Upper lobe of right lung (tissue), 1 donor: ENCODE data around the gene HPDL. TPM values are rescaled to one million over a fixed set of nuclear protein-coding genes. Genes with fewer than 3 reads are reported as not detected.
"Not testable (repeated sequence)": the region's sequence is repeated elsewhere in the genome, so short reads cannot be mapped to it uniquely, and the experiment has no call there.

Experiments used
- ATAC-seq: fragments of 200-7000 bp; cut with Tn5 transposase; one replicate; pipeline ENCODE4 v1.9.1; 2020; ENCODE audit warnings: mild to moderate bottlenecking, moderate library complexity
- DNase-seq: peaks from one replicate; pipeline ENCODE4 v3.0.0-alpha.2; 2020
- H3K27ac ChIP-seq: fragments of 200-600 bp; one replicate; pipeline ENCODE4 v1.8.0; 2022
- H3K27me3 ChIP-seq: fragments of 200-600 bp; one replicate; pipeline ENCODE4 v1.8.0; 2022; ENCODE audit warnings: mild to moderate bottlenecking
- H3K36me3 ChIP-seq: fragments of 200-600 bp; one replicate; pipeline ENCODE4 v1.8.0; 2022
- H3K4me1 ChIP-seq: fragments of 200-600 bp; one replicate; pipeline ENCODE4 v1.8.0; 2022
- H3K4me3 ChIP-seq: fragments of 200-600 bp; one replicate; pipeline ENCODE4 v1.8.0; 2022; ENCODE audit warnings: mild to moderate bottlenecking
- H3K9me3 ChIP-seq: fragments of 200-600 bp; one replicate; pipeline ENCODE4 v1.8.0; 2022
- CTCF ChIP-seq: fragments of 200-600 bp; IDR thresholded peaks from one replicate; pipeline ENCODE4 v1.8.0; 2022; ENCODE audit warnings: antibody characterized with exemption
- intact Hi-C: fragments of 100-400 bp; cut with DNase I; formaldehyde crosslinking; loops from one replicate; pipeline ENCODE4 v1.11.0; 2022
- long read RNA-seq: library from polyadenylated mRNA; unstranded; transcript quantifications from one replicate; pipeline ENCODE4 v2.0.0, GENCODE V29; 2021
- total RNA-seq: library from RNA; stranded (reverse); fragmentation: NEBNext Ultra II Directional; extraction: Animal tissue kit (Norgen Biotek cat#: 25700); gene quantifications from one replicate; pipeline ENCODE4 v1.2.1, GENCODE V29; 2021
- donor health status: DM: no; HTN: yes; CAD: no; lungs with severe emphysema.

The HPDL gene
- not detected for total RNA-seq
- long read RNA-seq, result 0 reads

DNA sequence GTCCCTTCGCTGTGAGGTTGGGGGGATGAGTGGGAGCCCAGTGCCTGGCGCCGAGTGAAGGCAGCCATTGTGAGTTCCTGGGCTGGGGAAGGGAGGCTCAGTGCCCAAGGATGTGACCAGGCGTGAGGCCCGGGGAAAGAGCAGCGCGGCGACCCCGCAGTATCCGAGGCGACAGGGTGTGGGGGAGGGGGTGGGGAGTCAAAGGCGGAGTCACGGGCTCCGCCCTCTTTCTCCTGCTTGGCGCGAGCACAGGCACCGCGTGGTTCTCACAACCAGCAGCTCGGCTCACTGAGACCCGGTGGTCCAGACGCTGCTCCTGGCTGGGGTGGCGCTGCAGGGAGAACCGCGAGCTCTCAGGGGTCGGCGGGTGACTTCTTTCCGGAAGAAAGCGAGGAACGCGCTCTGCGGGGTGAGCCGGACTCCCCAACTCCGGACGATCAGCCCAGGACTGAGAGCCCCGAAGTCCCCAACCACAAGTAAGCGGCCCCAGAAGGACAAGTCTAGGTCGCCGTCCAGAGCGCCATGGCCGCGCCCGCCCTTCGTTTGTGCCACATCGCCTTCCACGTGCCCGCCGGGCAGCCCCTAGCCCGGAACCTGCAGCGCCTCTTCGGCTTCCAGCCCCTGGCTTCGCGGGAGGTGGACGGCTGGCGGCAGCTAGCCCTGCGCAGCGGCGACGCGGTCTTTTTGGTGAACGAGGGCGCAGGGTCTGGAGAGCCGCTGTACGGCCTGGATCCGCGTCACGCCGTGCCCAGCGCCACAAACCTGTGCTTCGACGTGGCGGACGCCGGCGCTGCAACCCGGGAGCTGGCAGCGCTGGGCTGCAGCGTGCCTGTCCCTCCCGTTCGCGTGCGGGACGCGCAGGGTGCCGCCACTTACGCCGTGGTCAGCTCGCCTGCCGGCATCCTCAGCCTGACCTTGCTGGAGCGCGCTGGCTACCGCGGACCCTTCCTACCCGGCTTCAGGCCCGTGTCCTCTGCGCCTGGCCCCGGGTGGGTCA is at the start of gene HPDL:
Gene HPDL (plus strand): TSS at position 269 of the 997 bp plus-strand sequence. CDS start 254 bp downstream, at position 523.
- ATAC-seq, result peak; percentile 86
- DNase-seq, result peak; percentile 80
- no peak for TF ChIP-seq CTCF
- Histone ChIP-seq H3K9me3 (no peaks in the 10 kb centered on the region), H3K27me3 (no peaks in the 10 kb centered on the region), H3K36me3 (peaks cover 16% of the 10 kb centered on the region), H3K27ac (no peak within 1 kb of the TSS), H3K4me3 (peak within 1 kb of the TSS; percentile 55), H3K4me1 (peaks cover 19% of the 10 kb centered on the region)
- intact Hi-C loops, result no loop called here

GRCh38 chr1:45282351-45282750 is 44.3 kb upstream of the HPDL start:
- DNase-seq, result no peak
- Histone ChIP-seq H3K4me1 (no peaks in the 10 kb centered on the region), H3K27me3 (no peaks in the 10 kb centered on the region), H3K27ac (no peak overlapping the region), H3K9me3 (no peaks in the 10 kb centered on the region), H3K4me3 (no peak overlapping the region), H3K36me3 (no peaks in the 10 kb centered on the region)
- ATAC-seq, result no peak
- intact Hi-C loops, result no loop called here
- TF ChIP-seq CTCF, result no peak

GRCh38 chr1:45284858-45285257 is 41.8 kb upstream of the HPDL start:
- DNase-seq, intact Hi-C loops, ATAC-seq: not testable (repeated sequence)

DNA sequence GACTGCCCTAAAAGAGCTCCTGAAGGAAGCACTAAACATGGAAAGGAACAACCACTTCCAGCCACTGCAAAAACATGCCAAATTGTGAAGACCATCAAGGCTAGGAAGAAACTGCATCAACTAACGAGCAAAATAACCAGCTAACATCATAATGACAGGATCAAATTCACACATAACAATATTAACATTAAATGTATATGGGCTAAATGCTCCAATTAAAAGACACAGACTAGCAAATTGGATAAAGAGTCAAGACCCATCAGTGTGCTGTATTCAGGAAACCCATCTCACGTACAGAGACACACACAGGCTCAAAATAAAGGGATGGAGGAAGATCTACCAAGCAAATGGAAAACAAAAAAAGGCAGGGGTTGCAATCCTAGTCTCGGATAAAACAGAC is 40.2 kb upstream of the HPDL start:
- H3K4me1 ChIP-seq, DNase-seq, H3K27ac ChIP-seq, H3K9me3 ChIP-seq, ATAC-seq, H3K4me3 ChIP-seq, H3K36me3 ChIP-seq, H3K27me3 ChIP-seq, intact Hi-C loops: not testable (repeated sequence)

More at GRCh38 chr1:45284858-45285257, 41.8 kb upstream of the HPDL start:
- H3K36me3 ChIP-seq, H3K27ac ChIP-seq, H3K4me1 ChIP-seq, H3K9me3 ChIP-seq, H3K27me3 ChIP-seq, H3K4me3 ChIP-seq: not testable (repeated sequence)

- H3K4me1 ChIP-seq, H3K36me3 ChIP-seq, H3K4me3 ChIP-seq, H3K27me3 ChIP-seq, H3K9me3 ChIP-seq, DNase-seq, intact Hi-C loops, H3K27ac ChIP-seq, ATAC-seq: not testable (repeated sequence)
Observed at GRCh38 chr1:45291002-45291401, 35.7 kb upstream of the HPDL start.

DNA sequence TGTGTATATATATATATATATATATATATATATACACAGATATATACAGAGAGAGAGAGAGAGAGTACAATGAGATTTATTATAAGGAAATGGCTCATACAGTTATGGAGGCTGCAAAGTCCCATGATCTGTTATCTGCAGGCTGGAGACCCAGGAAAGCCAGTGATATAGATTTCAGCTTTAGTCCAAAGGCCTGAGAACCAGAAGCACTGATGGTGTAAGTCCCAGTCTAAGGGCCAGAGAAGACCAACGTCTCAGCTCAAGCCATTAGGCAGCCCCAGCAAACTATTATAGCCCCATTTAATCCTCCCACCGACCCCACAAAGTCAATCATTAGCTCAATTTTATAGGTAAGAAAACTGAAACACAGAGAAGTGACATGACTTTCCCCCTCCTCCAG is 35.0 kb upstream of the HPDL start:
- Histone ChIP-seq H3K27ac (no peak overlapping the region), H3K4me3 (no peak overlapping the region), H3K36me3 (no peaks in the 10 kb centered on the region), H3K4me1 (no peaks in the 10 kb centered on the region), H3K9me3 (no peaks in the 10 kb centered on the region), H3K27me3 (no peaks in the 10 kb centered on the region)
- TF ChIP-seq CTCF, result no peak
- intact Hi-C loops, result no loop called here
- DNase-seq, result no peak
- ATAC-seq, result no peak

DNA sequence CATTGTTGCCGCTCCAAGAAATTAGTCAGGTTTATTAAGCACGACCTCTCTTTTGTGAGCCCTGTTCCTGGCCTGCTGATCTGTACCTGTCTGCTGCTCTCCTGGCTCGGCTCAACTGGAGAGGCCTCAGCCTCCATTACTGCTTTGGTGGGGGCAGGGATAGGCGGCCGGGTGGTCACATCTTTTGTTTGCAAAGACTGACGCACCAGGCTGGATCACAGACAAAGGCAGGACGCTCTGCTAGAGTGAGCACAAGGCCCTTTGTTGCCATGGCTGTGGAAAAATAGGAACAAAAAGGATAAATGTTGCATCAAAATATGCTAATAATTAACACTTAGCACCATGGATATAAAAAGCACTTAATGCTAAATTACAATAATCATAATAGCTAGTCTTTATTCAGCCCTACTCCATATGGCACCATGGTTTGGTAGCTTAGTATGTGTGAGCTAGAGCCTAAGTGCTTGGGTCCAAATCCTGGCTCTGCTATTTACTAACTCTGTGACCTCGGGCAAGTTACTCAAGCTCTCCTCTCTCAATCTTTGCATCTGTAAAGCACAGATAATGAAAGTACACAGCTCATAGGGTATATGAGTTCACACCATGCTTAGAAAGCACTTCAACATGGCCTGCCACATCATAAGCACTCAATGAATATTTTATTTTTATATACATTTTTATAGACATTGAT is 28.9 kb upstream of the HPDL start:
- intact Hi-C loops, result loop anchor here (5.0 kb wide), 1 partner anchor 281 kb away; no protein-coding TSS in a partner anchor
- Histone ChIP-seq H3K4me3 (no peak overlapping the region), H3K27ac (no peak overlapping the region), H3K9me3 (no peaks in the 10 kb centered on the region), H3K27me3 (no peaks in the 10 kb centered on the region), H3K36me3 (no peaks in the 10 kb centered on the region), H3K4me1 (peaks cover 2% of the 10 kb centered on the region)
- no peak for TF ChIP-seq CTCF
- ATAC-seq (no peak), DNase-seq (no peak)
